ENCODE measurements around the gene DUSP28. TPM values are rescaled to one million over a fixed set of nuclear protein-coding genes. Genes with fewer than 3 reads are reported as not detected.

The DUSP28 gene
- total RNA-seq, 1 donor from 2014 or later, result 6.1 TPM

GRCh38 chr2:240596080-240596460 lies 35.9 kb downstream of the DUSP28 start:
- TF ChIP-seq CTCF (conservative IDR thresholded peaks at IDR 0.05), result no peak
- Mint-ChIP-seq H3K4me1 (no peaks in the 10 kb centered on the region), H3K9me3 (no peaks in the 10 kb centered on the region), H3K4me3 (no peak overlapping the region), H3K27me3 (ENCODE audit: low read depth) (no peaks in the 10 kb centered on the region), H3K36me3 (ENCODE audit: low read depth) (no peaks in the 10 kb centered on the region), H3K27ac (ENCODE audit: unreplicated experiment) (no peak overlapping the region)
- no peak for DNase-seq (ENCODE audit: low read depth, low spot score)

- H3K27ac Mint-ChIP-seq (ENCODE audit: unreplicated experiment), result no peak overlapping the region
- no peaks in the 10 kb centered on the region for H3K9me3 Mint-ChIP-seq
- no peaks in the 10 kb centered on the region for H3K36me3 Mint-ChIP-seq (ENCODE audit: low read depth)
- H3K4me1 Mint-ChIP-seq, result no peaks in the 10 kb centered on the region
- no peak for TF ChIP-seq CTCF (conservative IDR thresholded peaks at IDR 0.05)
- no peak overlapping the region for H3K4me3 Mint-ChIP-seq
- no peak for DNase-seq (ENCODE audit: low read depth, low spot score)
- no peaks in the 10 kb centered on the region for H3K27me3 Mint-ChIP-seq (ENCODE audit: low read depth)
Measured at GRCh38 chr2:240596491-240596931, 36.4 kb downstream of the DUSP28 start.

- Mint-ChIP-seq H3K9me3 (no peaks in the 10 kb centered on the region), H3K4me1 (no peaks in the 10 kb centered on the region), H3K27ac (ENCODE audit: unreplicated experiment) (no peak overlapping the region), H3K27me3 (ENCODE audit: low read depth) (no peaks in the 10 kb centered on the region), H3K4me3 (no peak overlapping the region), H3K36me3 (ENCODE audit: low read depth) (no peaks in the 10 kb centered on the region)
- no peak for TF ChIP-seq CTCF (conservative IDR thresholded peaks at IDR 0.05)
- DNase-seq (ENCODE audit: low read depth, low spot score), result no peak
Measured at GRCh38 chr2:240597054-240597418, 36.9 kb downstream of the DUSP28 start.

- Mint-ChIP-seq H3K27me3 (ENCODE audit: low read depth) (no peaks in the 10 kb centered on the region), H3K4me3 (no peak overlapping the region), H3K36me3 (ENCODE audit: low read depth) (no peaks in the 10 kb centered on the region), H3K27ac (ENCODE audit: unreplicated experiment) (no peak overlapping the region), H3K4me1 (no peaks in the 10 kb centered on the region), H3K9me3 (no peaks in the 10 kb centered on the region)
- TF ChIP-seq CTCF (conservative IDR thresholded peaks at IDR 0.05), result no peak
- DNase-seq (ENCODE audit: low read depth, low spot score), result no peak
Measured at GRCh38 chr2:240597419-240598181, 37.4 kb downstream of the DUSP28 start.

- Mint-ChIP-seq H3K27me3 (ENCODE audit: low read depth) (no peaks in the 10 kb centered on the region), H3K4me3 (no peak overlapping the region), H3K4me1 (no peaks in the 10 kb centered on the region), H3K9me3 (no peaks in the 10 kb centered on the region), H3K27ac (ENCODE audit: unreplicated experiment) (no peak overlapping the region), H3K36me3 (ENCODE audit: low read depth) (no peaks in the 10 kb centered on the region)
- no peak for TF ChIP-seq CTCF (conservative IDR thresholded peaks at IDR 0.05)
- no peak for DNase-seq (ENCODE audit: low read depth, low spot score)
Measured at GRCh38 chr2:240598311-240598911, 38.3 kb downstream of the DUSP28 start.

Data from neural crest cell (in vitro differentiated cells).